K562 (cell line): ENCODE measurements around the gene ZNF862. TPM values are rescaled to one million over a fixed set of nuclear protein-coding genes. Genes with fewer than 3 reads are reported as not detected.

Experiments
- ATAC-seq: fragments of 200-7000 bp; cut with Tn5 transposase; 3 replicates; pipeline ENCODE4 v1.9.1; 2020; ENCODE audit warnings: moderate library complexity
- BruUV-seq: library from RNA; stranded (reverse); fragments of 400-500 nt; replicated peaks from 2 replicates; lab custom pipeline; 2021; lab: Mats Ljungman, UMichigan
- CTCF ChIA-PET: fragments of 300-600 bp; formaldehyde crosslinking; extraction: SDS; loops from one replicate; lab custom pipeline; 2021; ENCODE audit warnings: low intra/inter-chr PET ratio; lab: Yijun Ruan, JAX
- POLR2A ChIA-PET: fragments of 300-600, 350-650 bp; sonication (Branson Sonifier 250); formaldehyde crosslinking; extraction: SDS; loops from one replicate; lab custom pipeline; 2021; ENCODE audit warnings: antibody characterized with exemption, inconsistent platforms; lab: Yijun Ruan, JAX
- DNase-seq, 4 experiments: peaks; one replicate each; pipeline versions ENCODE4 v3.0.0 to v3.0.0-alpha.2; 2011 to 2018; ENCODE audit warnings: low spot score in 3 of 4, mixed read lengths in 3 of 4; ENCODE audit errors: extremely low read depth in 1 of 4
- FAIRE-seq: peaks from 2 replicates; lab custom pipeline; 2011; peaks lifted over from hg19 to GRCh38; lab: Jason Lieb, UNC
- H2AFZ ChIP-seq: 2 replicates; pipeline ENCODE4 v1.6.0; 2011; ENCODE audit warnings: low read depth, low read length, control low read depth, inconsistent platforms
- H3K27ac ChIP-seq: fragments of 200-600 bp; 3 replicates; pipeline ENCODE4 v1.8.0; 2011; ENCODE audit warnings: low read depth, mild to moderate bottlenecking, control low read depth, inconsistent platforms, low read length, moderate library complexity, mixed read lengths; ENCODE audit errors: extremely low read depth
- H3K27me3 ChIP-seq, 2 experiments: fragments of 300-600 bp in 1 of 2; 2 replicates in 1 of 2; 3 replicates in 1 of 2; pipeline versions ENCODE4 v1.6.0 to v1.8.0; 2011; ENCODE audit warnings: inconsistent platforms in 2 of 2, low read length in 2 of 2, mild to moderate bottlenecking in 1 of 2, mixed read lengths in 1 of 2, moderate library complexity in 1 of 2; ENCODE audit not compliant: control insufficient read depth in 2 of 2, insufficient read depth in 2 of 2
- H3K36me3 ChIP-seq: fragments of 300-600 bp; 3 replicates; pipeline ENCODE4 v1.8.0; 2011; ENCODE audit warnings: mild to moderate bottlenecking, low read length, inconsistent platforms; ENCODE audit not compliant: control insufficient read depth, insufficient read depth
- H3K4me1 ChIP-seq, 2 experiments: fragments of 200-600 bp in 1 of 2; replicated peaks in 1 of 2; 2 replicates in 1 of 2; 3 replicates in 1 of 2; pipeline versions ENCODE4 v1.5.1 to v1.8.0; 2011; ENCODE audit warnings: inconsistent platforms in 2 of 2, low read length in 2 of 2, mild to moderate bottlenecking in 1 of 2, mixed read lengths in 1 of 2, moderate library complexity in 1 of 2; ENCODE audit not compliant: control insufficient read depth in 2 of 2, insufficient read depth in 2 of 2
- H3K4me2 ChIP-seq: 2 replicates; pipeline ENCODE4 v1.6.1; 2011; ENCODE audit warnings: low read length, control low read depth, inconsistent platforms, mixed read lengths; ENCODE audit not compliant: insufficient read depth
- H3K4me3 ChIP-seq: fragments of 200-600 bp; sonication (generic), shearing (Covaris generic); 2 replicates; pipeline ENCODE4 v1.5.1; 2016; ENCODE audit warnings: control low read depth, inconsistent platforms
- H3K79me2 ChIP-seq: fragments of 200-600 bp; 3 replicates; pipeline ENCODE4 v1.8.0; 2011; ENCODE audit warnings: low read length, inconsistent platforms; ENCODE audit not compliant: control insufficient read depth, insufficient read depth
- H3K9ac ChIP-seq, 2 experiments: 2 replicates each; pipeline versions ENCODE4 v1.6.0 to v1.6.1; 2011; ENCODE audit warnings: low read depth in 2 of 2, low read length in 2 of 2, control low read depth in 1 of 2, inconsistent platforms in 1 of 2, mild to moderate bottlenecking in 1 of 2, mixed read lengths in 1 of 2; ENCODE audit not compliant: insufficient read depth in 1 of 2
- H3K9me1 ChIP-seq: one replicate; pipeline ENCODE4 v1.6.0; 2011; ENCODE audit warnings: inconsistent platforms, mild to moderate bottlenecking, low read length, moderate library complexity; ENCODE audit not compliant: control insufficient read depth, insufficient read depth
- H3K9me3 ChIP-seq: replicated peaks from 2 replicates; pipeline ENCODE4 v1.5.1; 2011; ENCODE audit warnings: low read depth, low read length, inconsistent platforms; ENCODE audit not compliant: control insufficient read depth, insufficient read depth
- H4K20me1 ChIP-seq: replicated peaks from 2 replicates; pipeline ENCODE4 v1.6.1; 2011; ENCODE audit warnings: low read length, inconsistent platforms, mixed read lengths; ENCODE audit not compliant: control insufficient read depth, insufficient read depth
- GABPA ChIP-seq: fragments of 200-800 bp; sonication (Bioruptor generic); conservative IDR thresholded peaks from 2 replicates; pipeline ENCODE4 v1.6.1; 2016; ENCODE audit warnings: low read depth, missing genetic modification characterization, missing compliant biosample characterization
- GABPB1 ChIP-seq: sonication (generic); formaldehyde crosslinking; IDR thresholded peaks from 2 replicates; pipeline ENCODE4 v1.8.0; 2022; ENCODE audit warnings: mild to moderate bottlenecking, missing genetic modification reagents
- SPI1 ChIP-seq: IDR thresholded peaks from 2 replicates; pipeline ENCODE4 v1.6.1; 2011; ENCODE audit warnings: low read depth, low read length, control low read depth, borderline replicate concordance
- STAG1 ChIP-seq: sonication (generic); formaldehyde crosslinking; IDR thresholded peaks from 2 replicates; pipeline ENCODE4 v1.5.0; 2020; ENCODE audit warnings: missing genetic modification reagents, borderline replicate concordance
- ZC3H4 ChIP-seq: sonication (generic); formaldehyde crosslinking; IDR thresholded peaks from 2 replicates; pipeline ENCODE4 v1.9.0; 2021; ENCODE audit warnings: missing genetic modification reagents, borderline replicate concordance
- ZNF584 ChIP-seq: fragments of 200-800 bp; sonication (Bioruptor generic); IDR thresholded peaks from 2 replicates; pipeline ENCODE4 v1.6.1; 2016; ENCODE audit warnings: low read depth, mild to moderate bottlenecking, missing genetic modification characterization, missing compliant biosample characterization
- WGBS: fragments of 100-300 bp; shearing (Covaris generic); methylation state at CpG from one replicate; pipeline ENCODE4 v1.1.6; 2016; ENCODE audit warnings: low coverage, mixed read lengths; ENCODE audit not compliant: insufficient coverage; ENCODE audit errors: missing lambda C conversion rate; 5-methylcytosine and 5-hydroxymethylcytosine counted together
- in situ Hi-C: fragments of 300-500 bp; cut with MboI; formaldehyde crosslinking; loops from 4 replicates; pipeline ENCODE4 v1.15.0; 2018; ENCODE audit warnings: inconsistent platforms, mixed read lengths
- intact Hi-C: fragments of 100-400 bp; cut with micrococcal nuclease; formaldehyde crosslinking; loops from 2 replicates; pipeline ENCODE4 v1.14.2; 2022
- polyA plus RNA-seq, 8 experiments: library from polyadenylated mRNA; depleted of rRNA in 4 of 8; stranded (reverse) in 5 of 8; unstranded in 3 of 8; fragments of >200 nt; fragmentation: Nextera tagmentation in 2 of 8; fragmentation: Illumina TruSeq in 1 of 8; extraction: Ambion mirVana in 2 of 8; extraction: Trizol in 1 of 8; gene quantifications; 2 replicates each; pipeline versions ENCODE4 v1.2.1 to v1.2.3, GENCODE V29; 2011 to 2014; ENCODE audit warnings: inconsistent platforms in 1 of 8, missing spikeins in 1 of 8
- total RNA-seq, 7 experiments: library from RNA; depleted of rRNA in 6 of 7; stranded (reverse); fragments of >200 nt in 6 of 7; fragmentation: Illumina TruSeq in 2 of 7; extraction: Trizol in 2 of 7; gene quantifications; 2 replicates each; pipeline versions ENCODE4 v1.2.1 to v1.2.3, GENCODE V29; 2011 to 2021; ENCODE audit warnings: low replicate concordance in 1 of 7
- TF ChIP-seq, protein P1 (sequence below): fragments of 250-450 bp; sonication (Bioruptor Pico); IDR thresholded peaks from 2 replicates; pipeline ENCODE4 v1.4.0; 2020; ENCODE audit warnings: borderline replicate concordance
- TF ChIP-seq, protein P2 (sequence below): fragments of 450-650 bp; IDR thresholded peaks from 2 replicates; pipeline ENCODE4 v1.6.1; 2016
- TF ChIP-seq, protein P3 (sequence below): fragments of 250-450 bp; sonication (Bioruptor Pico); IDR thresholded peaks from 2 replicates; pipeline ENCODE4 v1.8.0; 2021; ENCODE audit warnings: mild to moderate bottlenecking, moderate library complexity

The ZNF862 gene
- total and polyA plus RNA-seq, 9 of the 15 experiments (the other 6 are each of a cell fraction or from before 2014, with no cell fraction given): 1.1 to 3.9 (median 2.6) TPM

DNA sequence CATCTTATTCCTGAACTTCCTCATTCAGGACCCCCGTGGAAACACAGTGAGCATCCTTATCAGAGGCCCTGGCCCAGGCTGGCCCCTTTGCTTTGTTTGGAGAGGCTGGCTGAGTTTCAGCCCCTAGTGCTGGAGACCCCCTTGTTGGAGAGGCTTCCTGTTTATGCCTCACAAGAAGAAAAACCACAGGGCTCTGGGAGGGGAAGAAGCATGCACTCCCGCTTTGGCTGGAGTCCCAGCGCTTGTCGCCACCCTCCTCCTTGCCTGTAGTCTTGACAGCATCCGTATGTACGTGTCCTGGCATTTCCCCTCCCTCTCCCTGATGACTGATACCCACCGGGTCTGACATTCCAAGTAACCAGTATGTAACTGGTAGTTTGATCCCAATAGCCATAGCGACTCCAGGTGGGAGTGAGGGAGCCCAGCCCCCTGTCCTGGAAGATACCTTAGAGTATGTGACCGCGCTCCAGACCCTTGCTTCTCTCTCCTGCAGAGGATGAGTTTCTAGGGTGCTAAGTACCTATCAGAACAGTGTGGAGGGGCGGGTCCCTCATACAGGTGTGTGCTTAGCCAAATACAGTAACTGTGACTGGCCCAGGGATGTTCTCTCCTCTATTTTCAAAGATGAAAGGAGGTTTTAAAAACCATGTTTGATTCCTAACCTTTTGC lies 28.7 kb downstream of the ZNF862 start:
- WGBS: 7% methylated on average over 11 of the region's 11 CpGs
- H4K20me1 ChIP-seq: peaks cover 30% of the 10 kb centered on the region
- peaks cover 0 to 10% of the 10 kb centered on the region in 2 experiments; a peak in 2 of 5 replicates for H3K4me1 ChIP-seq
- TF ChIP-seq GABPB1 (0 out of 2 replicates have a peak, but pooled peaks have one; percentile 31), GABPA (tag) (0 out of 2 replicates have a peak, but pooled peaks have one; percentile 26), SPI1 (0 out of 2 replicates have a peak, but pooled peaks have one; percentile 5), ZNF584 (CRISPR knock-in tag) (no peak), ZC3H4 (CRISPR knock-in tag) (peak; percentile 65; the same call in 1 of the 2 replicates), STAG1 (CRISPR knock-in tag) (0 out of 2 replicates have a peak, but pooled peaks have one; percentile 16)
- TF ChIP-seq, protein P1, sequence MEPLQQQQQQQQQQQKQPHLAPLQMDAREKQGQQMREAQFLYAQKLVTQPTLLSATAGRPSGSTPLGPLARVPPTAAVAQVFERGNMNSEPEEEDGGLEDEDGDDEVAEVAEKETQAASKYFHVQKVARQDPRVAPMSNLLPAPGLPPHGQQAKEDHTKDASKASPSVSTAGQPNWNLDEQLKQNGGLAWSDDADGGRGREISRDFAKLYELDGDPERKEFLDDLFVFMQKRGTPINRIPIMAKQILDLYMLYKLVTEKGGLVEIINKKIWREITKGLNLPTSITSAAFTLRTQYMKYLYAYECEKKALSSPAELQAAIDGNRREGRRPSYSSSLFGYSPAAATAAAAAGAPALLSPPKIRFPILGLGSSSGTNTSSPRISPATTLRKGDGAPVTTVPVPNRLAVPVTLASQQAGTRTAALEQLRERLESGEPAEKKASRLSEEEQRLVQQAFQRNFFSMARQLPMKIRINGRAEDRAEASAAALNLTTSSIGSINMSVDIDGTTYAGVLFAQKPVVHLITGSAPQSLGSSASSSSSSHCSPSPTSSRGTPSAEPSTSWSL (CRISPR knock-in tag): no peak
- TF ChIP-seq, protein P2, sequence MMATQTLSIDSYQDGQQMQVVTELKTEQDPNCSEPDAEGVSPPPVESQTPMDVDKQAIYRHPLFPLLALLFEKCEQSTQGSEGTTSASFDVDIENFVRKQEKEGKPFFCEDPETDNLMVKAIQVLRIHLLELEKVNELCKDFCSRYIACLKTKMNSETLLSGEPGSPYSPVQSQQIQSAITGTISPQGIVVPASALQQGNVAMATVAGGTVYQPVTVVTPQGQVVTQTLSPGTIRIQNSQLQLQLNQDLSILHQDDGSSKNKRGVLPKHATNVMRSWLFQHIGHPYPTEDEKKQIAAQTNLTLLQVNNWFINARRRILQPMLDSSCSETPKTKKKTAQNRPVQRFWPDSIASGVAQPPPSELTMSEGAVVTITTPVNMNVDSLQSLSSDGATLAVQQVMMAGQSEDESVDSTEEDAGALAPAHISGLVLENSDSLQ: no peak
- TF ChIP-seq, protein P3, sequence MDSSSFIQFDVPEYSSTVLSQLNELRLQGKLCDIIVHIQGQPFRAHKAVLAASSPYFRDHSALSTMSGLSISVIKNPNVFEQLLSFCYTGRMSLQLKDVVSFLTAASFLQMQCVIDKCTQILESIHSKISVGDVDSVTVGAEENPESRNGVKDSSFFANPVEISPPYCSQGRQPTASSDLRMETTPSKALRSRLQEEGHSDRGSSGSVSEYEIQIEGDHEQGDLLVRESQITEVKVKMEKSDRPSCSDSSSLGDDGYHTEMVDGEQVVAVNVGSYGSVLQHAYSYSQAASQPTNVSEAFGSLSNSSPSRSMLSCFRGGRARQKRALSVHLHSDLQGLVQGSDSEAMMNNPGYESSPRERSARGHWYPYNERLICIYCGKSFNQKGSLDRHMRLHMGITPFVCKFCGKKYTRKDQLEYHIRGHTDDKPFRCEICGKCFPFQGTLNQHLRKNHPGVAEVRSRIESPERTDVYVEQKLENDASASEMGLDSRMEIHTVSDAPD: no peak
- TF ChIP-seq, all 486 proteins: peak for 5
- Histone ChIP-seq H3K27ac (no peak overlapping the region), H3K9me1 (no peaks in the 10 kb centered on the region), H3K4me2 (no peak overlapping the region), H3K79me2 (no peaks in the 10 kb centered on the region), H3K9ac (no peak overlapping the region), H2AFZ (no peak overlapping the region), H3K27me3 (peaks cover 42 to 72% of the 10 kb centered on the region in 2 experiments), H3K9me3 (no peaks in the 10 kb centered on the region), H3K36me3 (no peaks in the 10 kb centered on the region), H3K4me3 (no peak overlapping the region)
- ATAC-seq (no peak), FAIRE-seq (no peak), DNase-seq (no peak)
- CTCF ChIA-PET: no interaction called here
- POLR2A ChIA-PET: interaction anchor here (1.0 to 1.4 kb wide), 2 partner anchors 15 to 18 kb away, joined by 4 to 6 read pairs; no protein-coding TSS in a partner anchor
- BruUV-seq: no TSS peak
- in situ Hi-C loops (loop anchor here (25.0 kb wide), 1 partner anchor 170 kb away; no protein-coding TSS in a partner anchor), intact Hi-C loops (no loop called here)
